HepG2 (cell line): Measurements from ENCODE around the gene TMEM14B. TPM values are rescaled to one million over a fixed set of nuclear protein-coding genes. Genes with fewer than 3 reads are reported as not detected.

Experiments used
- BCL6 ChIP-seq: IDR thresholded peaks from 2 replicates; pipeline ENCODE4 v1.6.1; 2016; ENCODE audit warnings: missing genetic modification reagents, missing compliant biosample characterization
- DR1 ChIP-seq: sonication (generic); formaldehyde crosslinking; IDR thresholded peaks from 2 replicates; pipeline ENCODE4 v1.8.0; 2021; ENCODE audit warnings: mild to moderate bottlenecking, missing genetic modification reagents, inconsistent platforms
- FOXK2 ChIP-seq: fragments of 450-650 bp; IDR thresholded peaks from 2 replicates; pipeline ENCODE4 v1.6.1; 2016
- KAT8 ChIP-seq: IDR thresholded peaks from 2 replicates; pipeline ENCODE4 v1.6.1; 2016; ENCODE audit warnings: missing genetic modification reagents, missing compliant biosample characterization
- NR2F2 ChIP-seq: IDR thresholded peaks from 2 replicates; pipeline ENCODE4 v1.6.1; 2012; ENCODE audit warnings: low read depth, inconsistent platforms, borderline replicate concordance
- RAD21 ChIP-seq: fragments of 450-650 bp; formaldehyde crosslinking; IDR thresholded peaks from 2 replicates; pipeline ENCODE4 v1.5.0; 2020; ENCODE audit warnings: mild to moderate bottlenecking
- SIX4 ChIP-seq: sonication (generic); formaldehyde crosslinking; IDR thresholded peaks from 2 replicates; pipeline ENCODE4 v1.4.0; 2020; ENCODE audit warnings: missing genetic modification reagents
- SMAD3 ChIP-seq: sonication (generic); formaldehyde crosslinking; IDR thresholded peaks from 2 replicates; pipeline ENCODE4 v1.4.0; 2020; ENCODE audit warnings: missing genetic modification reagents
- SP140L ChIP-seq: sonication (generic); formaldehyde crosslinking; IDR thresholded peaks from 2 replicates; pipeline ENCODE4 v1.4.0; 2020; ENCODE audit warnings: missing genetic modification reagents, borderline replicate concordance
- SP4 ChIP-seq: sonication (generic); formaldehyde crosslinking; IDR thresholded peaks from 2 replicates; pipeline ENCODE4 v1.8.1; 2023; ENCODE audit warnings: mild to moderate bottlenecking, missing genetic modification reagents
- YEATS4 ChIP-seq: sonication (generic); formaldehyde crosslinking; IDR thresholded peaks from 2 replicates; pipeline ENCODE4 v1.4.0; 2020; ENCODE audit warnings: missing genetic modification reagents, borderline replicate concordance
- ZNF816 ChIP-seq: sonication (generic); formaldehyde crosslinking; IDR thresholded peaks from 2 replicates; pipeline ENCODE4 v1.8.0; 2022; ENCODE audit warnings: missing genetic modification reagents, mild to moderate bottlenecking, borderline replicate concordance
- polyA plus RNA-seq, 8 experiments: library from polyadenylated mRNA; depleted of rRNA in 3 of 8; stranded (reverse) in 7 of 8; unstranded in 1 of 8; fragments of >200 nt; fragmentation: Illumina TruSeq in 4 of 8; extraction: Trizol in 4 of 8; gene quantifications; 2 replicates each; pipeline versions ENCODE4 v1.2.1 to v1.2.3, GENCODE V29; 2011 to 2016; ENCODE audit warnings: low read depth in 4 of 8, missing spikeins in 1 of 8, mixed read lengths in 1 of 8; ENCODE audit not compliant: insufficient read depth in 1 of 8
- total RNA-seq, 5 experiments: library from RNA; depleted of rRNA; stranded (reverse); fragments of >200 nt; fragmentation: Illumina TruSeq; extraction: Trizol; gene quantifications; 2 replicates each; pipeline ENCODE4 v1.2.3, GENCODE V29; 2016; ENCODE audit warnings: low read depth in 1 of 5
- TF ChIP-seq, protein P1 (sequence below): sonication (generic); formaldehyde crosslinking; IDR thresholded peaks from 2 replicates; pipeline ENCODE4 v1.4.0; 2020; ENCODE audit warnings: missing genetic modification reagents
- TF ChIP-seq, protein P2 (sequence below): sonication (generic); formaldehyde crosslinking; IDR thresholded peaks from 2 replicates; pipeline ENCODE4 v1.5.0; 2020; ENCODE audit warnings: mild to moderate bottlenecking, missing genetic modification reagents
- TF ChIP-seq, protein P3 (sequence below): sonication (generic); formaldehyde crosslinking; IDR thresholded peaks from 2 replicates; pipeline ENCODE4 v1.4.0; 2020; ENCODE audit warnings: missing genetic modification reagents
- TF ChIP-seq, protein P4 (sequence below): sonication (generic); formaldehyde crosslinking; IDR thresholded peaks from 2 replicates; pipeline ENCODE4 v1.5.1; 2020; ENCODE audit warnings: mild to moderate bottlenecking, missing genetic modification reagents, borderline replicate concordance
- TF ChIP-seq, protein P5 (sequence below): IDR thresholded peaks from 2 replicates; pipeline ENCODE4 v1.6.1; 2018; ENCODE audit warnings: missing genetic modification reagents

The TMEM14B gene
- total and polyA plus RNA-seq, 2 of the 13 experiments (the other 11 are each of a cell fraction or from before 2014, with no cell fraction given) = 133 to 200 TPM

DNA sequence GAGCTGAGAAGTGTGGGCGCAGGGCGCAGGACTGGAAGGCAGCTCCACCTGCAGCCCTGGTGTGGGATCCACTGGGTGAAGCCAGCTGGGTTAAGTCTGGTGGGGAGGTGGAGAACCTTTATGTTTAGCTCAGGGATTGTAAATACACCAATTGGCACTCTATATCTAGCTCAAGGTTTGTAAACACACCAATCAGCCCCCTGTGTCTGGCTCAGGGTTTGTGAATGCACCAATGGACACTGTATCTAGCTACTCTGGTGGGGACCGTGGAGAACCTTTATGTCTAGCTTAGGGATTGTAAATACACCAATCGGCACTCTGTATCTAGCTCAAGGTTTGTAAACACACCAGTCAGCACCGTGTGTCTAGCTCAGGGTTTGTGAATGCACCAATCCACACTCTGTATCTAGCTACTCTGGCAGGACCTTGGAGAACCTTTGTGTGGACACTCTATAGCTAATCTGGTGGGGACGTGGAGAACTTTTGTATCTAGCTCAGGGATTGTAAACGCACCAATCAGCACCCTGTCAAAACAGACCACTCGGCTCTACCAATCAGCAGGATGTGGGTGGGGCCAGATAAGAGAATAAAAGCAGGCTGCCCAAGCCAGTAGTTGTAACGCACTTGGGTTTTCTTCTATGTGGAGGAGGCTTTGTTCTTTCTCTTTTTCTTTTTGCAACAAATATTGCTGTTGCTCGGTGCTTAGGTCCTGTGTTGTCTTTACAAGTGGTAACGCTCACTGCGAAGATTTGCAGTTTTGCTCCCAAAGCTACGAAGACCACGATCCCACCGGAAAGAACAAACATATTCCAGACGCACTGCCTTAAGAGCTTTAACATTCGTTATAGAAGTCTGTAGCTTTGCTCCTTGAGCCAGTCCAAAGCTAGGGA lies 26.4 kb upstream of the TMEM14B start (continued):
- TF ChIP-seq KAT8 (peak; percentile 73), DR1 (peak; percentile 69; the same call in 1 of the 2 replicates), YEATS4 (CRISPR knock-in tag) (peak; percentile 41; the same call in 1 of the 2 replicates), SIX4 (CRISPR knock-in tag) (peak; percentile 9; the same call in 1 of the 2 replicates), NR2F2 (peak; percentile 37; the same call in 1 of the 2 replicates), SP4 (CRISPR knock-in tag) (peak; percentile 78), SP140L (CRISPR knock-in tag) (peak; percentile 74; the same call in 1 of the 2 replicates), FOXK2 (peak; percentile 49), BCL6 (CRISPR knock-in tag) (peak; percentile 44; the same call in 1 of the 2 replicates), RAD21 (CRISPR knock-in tag) (peak; percentile 40; the same call in 1 of the 2 replicates), ZNF816 (CRISPR knock-in tag) (0 out of 2 replicates have a peak, but pooled peaks have one; percentile 4), SMAD3 (peak; percentile 24; the same call in 1 of the 2 replicates)
- TF ChIP-seq, protein P1, sequence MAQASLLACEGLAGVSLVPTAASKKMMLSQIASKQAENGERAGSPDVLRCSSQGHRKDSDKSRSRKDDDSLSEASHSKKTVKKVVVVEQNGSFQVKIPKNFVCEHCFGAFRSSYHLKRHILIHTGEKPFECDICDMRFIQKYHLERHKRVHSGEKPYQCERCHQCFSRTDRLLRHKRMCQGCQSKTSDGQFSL (CRISPR knock-in tag) = peak; percentile 31; the same call in 1 of the 2 replicates
- TF ChIP-seq, protein P2, sequence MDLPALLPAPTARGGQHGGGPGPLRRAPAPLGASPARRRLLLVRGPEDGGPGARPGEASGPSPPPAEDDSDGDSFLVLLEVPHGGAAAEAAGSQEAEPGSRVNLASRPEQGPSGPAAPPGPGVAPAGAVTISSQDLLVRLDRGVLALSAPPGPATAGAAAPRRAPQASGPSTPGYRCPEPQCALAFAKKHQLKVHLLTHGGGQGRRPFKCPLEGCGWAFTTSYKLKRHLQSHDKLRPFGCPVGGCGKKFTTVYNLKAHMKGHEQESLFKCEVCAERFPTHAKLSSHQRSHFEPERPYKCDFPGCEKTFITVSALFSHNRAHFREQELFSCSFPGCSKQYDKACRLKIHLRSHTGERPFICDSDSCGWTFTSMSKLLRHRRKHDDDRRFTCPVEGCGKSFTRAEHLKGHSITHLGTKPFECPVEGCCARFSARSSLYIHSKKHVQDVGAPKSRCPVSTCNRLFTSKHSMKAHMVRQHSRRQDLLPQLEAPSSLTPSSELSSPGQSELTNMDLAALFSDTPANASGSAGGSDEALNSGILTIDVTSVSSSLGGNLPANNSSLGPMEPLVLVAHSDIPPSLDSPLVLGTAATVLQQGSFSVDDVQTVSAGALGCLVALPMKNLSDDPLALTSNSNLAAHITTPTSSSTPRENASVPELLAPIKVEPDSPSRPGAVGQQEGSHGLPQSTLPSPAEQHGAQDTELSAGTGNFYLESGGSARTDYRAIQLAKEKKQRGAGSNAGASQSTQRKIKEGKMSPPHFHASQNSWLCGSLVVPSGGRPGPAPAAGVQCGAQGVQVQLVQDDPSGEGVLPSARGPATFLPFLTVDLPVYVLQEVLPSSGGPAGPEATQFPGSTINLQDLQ (CRISPR knock-in tag) = 0 out of 2 replicates have a peak, but pooled peaks have one; percentile 47
- TF ChIP-seq, protein P3, sequence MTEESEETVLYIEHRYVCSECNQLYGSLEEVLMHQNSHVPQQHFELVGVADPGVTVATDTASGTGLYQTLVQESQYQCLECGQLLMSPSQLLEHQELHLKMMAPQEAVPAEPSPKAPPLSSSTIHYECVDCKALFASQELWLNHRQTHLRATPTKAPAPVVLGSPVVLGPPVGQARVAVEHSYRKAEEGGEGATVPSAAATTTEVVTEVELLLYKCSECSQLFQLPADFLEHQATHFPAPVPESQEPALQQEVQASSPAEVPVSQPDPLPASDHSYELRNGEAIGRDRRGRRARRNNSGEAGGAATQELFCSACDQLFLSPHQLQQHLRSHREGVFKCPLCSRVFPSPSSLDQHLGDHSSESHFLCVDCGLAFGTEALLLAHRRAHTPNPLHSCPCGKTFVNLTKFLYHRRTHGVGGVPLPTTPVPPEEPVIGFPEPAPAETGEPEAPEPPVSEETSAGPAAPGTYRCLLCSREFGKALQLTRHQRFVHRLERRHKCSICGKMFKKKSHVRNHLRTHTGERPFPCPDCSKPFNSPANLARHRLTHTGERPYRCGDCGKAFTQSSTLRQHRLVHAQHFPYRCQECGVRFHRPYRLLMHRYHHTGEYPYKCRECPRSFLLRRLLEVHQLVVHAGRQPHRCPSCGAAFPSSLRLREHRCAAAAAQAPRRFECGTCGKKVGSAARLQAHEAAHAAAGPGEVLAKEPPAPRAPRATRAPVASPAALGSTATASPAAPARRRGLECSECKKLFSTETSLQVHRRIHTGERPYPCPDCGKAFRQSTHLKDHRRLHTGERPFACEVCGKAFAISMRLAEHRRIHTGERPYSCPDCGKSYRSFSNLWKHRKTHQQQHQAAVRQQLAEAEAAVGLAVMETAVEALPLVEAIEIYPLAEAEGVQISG = peak; percentile 51
- TF ChIP-seq, protein P4, sequence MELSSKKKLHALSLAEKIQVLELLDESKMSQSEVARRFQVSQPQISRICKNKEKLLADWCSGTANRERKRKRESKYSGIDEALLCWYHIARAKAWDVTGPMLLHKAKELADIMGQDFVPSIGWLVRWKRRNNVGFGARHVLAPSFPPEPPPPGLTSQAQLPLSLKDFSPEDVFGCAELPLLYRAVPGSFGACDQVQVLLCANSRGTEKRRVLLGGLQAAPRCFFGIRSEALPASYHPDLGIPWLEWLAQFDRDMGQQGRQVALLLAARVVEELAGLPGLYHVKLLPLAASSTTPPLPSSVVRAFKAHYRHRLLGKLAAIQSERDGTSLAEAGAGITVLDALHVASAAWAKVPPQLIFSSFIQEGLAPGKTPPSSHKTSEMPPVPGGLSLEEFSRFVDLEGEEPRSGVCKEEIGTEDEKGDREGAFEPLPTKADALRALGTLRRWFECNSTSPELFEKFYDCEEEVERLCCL (CRISPR knock-in tag) = peak; percentile 33; the same call in 1 of the 2 replicates
- TF ChIP-seq, protein P5, sequence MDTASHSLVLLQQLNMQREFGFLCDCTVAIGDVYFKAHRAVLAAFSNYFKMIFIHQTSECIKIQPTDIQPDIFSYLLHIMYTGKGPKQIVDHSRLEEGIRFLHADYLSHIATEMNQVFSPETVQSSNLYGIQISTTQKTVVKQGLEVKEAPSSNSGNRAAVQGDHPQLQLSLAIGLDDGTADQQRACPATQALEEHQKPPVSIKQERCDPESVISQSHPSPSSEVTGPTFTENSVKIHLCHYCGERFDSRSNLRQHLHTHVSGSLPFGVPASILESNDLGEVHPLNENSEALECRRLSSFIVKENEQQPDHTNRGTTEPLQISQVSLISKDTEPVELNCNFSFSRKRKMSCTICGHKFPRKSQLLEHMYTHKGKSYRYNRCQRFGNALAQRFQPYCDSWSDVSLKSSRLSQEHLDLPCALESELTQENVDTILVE (CRISPR knock-in tag) = peak; percentile 86
